ENCODE results near the gene EPHA8.

GRCh38 chr1:22582661-22583635 lies 19.7 kb downstream of the EPHA8 start:
- TF ChIP-seq CTCF (conservative IDR thresholded peaks at IDR 0.05) (no peak), ZFX (IDR thresholded peaks at IDR 0.05) (no peak)

Data from C4-2B (cell line).